Measurements from ENCODE around the gene JUND.

JUND gene

GRCh38 chr19:18233224-18233825, 48.1 kb downstream of the JUND start:
- DNase-seq, result peak; percentile 33

- no peak for DNase-seq
Observed at GRCh38 chr19:18232540-18233223, 48.7 kb downstream of the JUND start.

GRCh38 chr19:18231775-18232174, 49.6 kb downstream of the JUND start:
- no peak for DNase-seq

GRCh38 chr19:18230941-18231734, 50.3 kb downstream of the JUND start:
- DNase-seq, result no peak

GRCh38 chr19:18229915-18230314, 51.5 kb downstream of the JUND start:
- no peak for DNase-seq

Data from fibroblast of skin of right quadriceps (primary cell).